Osteocyte (in vitro differentiated cells): ENCODE results near the gene FUOM. TPM values are rescaled to one million over a fixed set of nuclear protein-coding genes. Genes with fewer than 3 reads are reported as not detected.

Experiments used
- DNase-seq: peaks from one replicate; pipeline ENCODE4 v3.0.0; 2021; ENCODE audit warnings: mixed read lengths; ENCODE audit not compliant: unreplicated experiment; ENCODE audit errors: extremely low spot score
- H3K27ac Mint-ChIP-seq: one replicate; pipeline ENCODE4 v1.8.0; 2021; ENCODE audit warnings: mild to moderate bottlenecking, mixed read lengths; ENCODE audit not compliant: unreplicated experiment
- H3K27me3 Mint-ChIP-seq: one replicate; pipeline ENCODE4 v1.8.0; 2021; ENCODE audit warnings: mixed read lengths; ENCODE audit not compliant: unreplicated experiment
- H3K36me3 Mint-ChIP-seq: one replicate; pipeline ENCODE4 v1.8.0; 2021; ENCODE audit warnings: mixed read lengths; ENCODE audit not compliant: unreplicated experiment
- H3K4me1 Mint-ChIP-seq: one replicate; pipeline ENCODE4 v1.8.0; 2021; ENCODE audit warnings: mixed read lengths; ENCODE audit not compliant: unreplicated experiment
- H3K4me3 Mint-ChIP-seq: one replicate; pipeline ENCODE4 v1.8.0; 2021; ENCODE audit warnings: mild to moderate bottlenecking, moderate library complexity, mixed read lengths; ENCODE audit not compliant: unreplicated experiment
- H3K9me3 Mint-ChIP-seq: one replicate; pipeline ENCODE4 v1.8.0; 2021; ENCODE audit warnings: mixed read lengths; ENCODE audit not compliant: unreplicated experiment
- total RNA-seq: library from RNA; stranded (reverse); gene quantifications from 2 replicates; pipeline ENCODE4 v1.2.1, GENCODE V29; 2021
- TF ChIP-seq, protein P1 (sequence below): fragments of 200-600 bp; sonication (generic); IDR thresholded peaks from 2 replicates; pipeline ENCODE4 v1.5.0; 2021; ENCODE audit warnings: antibody characterized with exemption, mild to moderate bottlenecking, moderate library complexity

Gene FUOM
- total RNA-seq, 1 donor from 2014 or later = 24.0 TPM

GRCh38 chr10:133353988-133354605 is 3.7 kb downstream of the FUOM start:
- Mint-ChIP-seq H3K4me1 (no peaks in the 10 kb centered on the region), H3K36me3 (peaks cover 1% of the 10 kb centered on the region), H3K27me3 (no peaks in the 10 kb centered on the region), H3K4me3 (no peak overlapping the region), H3K9me3 (no peaks in the 10 kb centered on the region), H3K27ac (no peak overlapping the region)
- no peak for DNase-seq
- TF ChIP-seq, protein P1, sequence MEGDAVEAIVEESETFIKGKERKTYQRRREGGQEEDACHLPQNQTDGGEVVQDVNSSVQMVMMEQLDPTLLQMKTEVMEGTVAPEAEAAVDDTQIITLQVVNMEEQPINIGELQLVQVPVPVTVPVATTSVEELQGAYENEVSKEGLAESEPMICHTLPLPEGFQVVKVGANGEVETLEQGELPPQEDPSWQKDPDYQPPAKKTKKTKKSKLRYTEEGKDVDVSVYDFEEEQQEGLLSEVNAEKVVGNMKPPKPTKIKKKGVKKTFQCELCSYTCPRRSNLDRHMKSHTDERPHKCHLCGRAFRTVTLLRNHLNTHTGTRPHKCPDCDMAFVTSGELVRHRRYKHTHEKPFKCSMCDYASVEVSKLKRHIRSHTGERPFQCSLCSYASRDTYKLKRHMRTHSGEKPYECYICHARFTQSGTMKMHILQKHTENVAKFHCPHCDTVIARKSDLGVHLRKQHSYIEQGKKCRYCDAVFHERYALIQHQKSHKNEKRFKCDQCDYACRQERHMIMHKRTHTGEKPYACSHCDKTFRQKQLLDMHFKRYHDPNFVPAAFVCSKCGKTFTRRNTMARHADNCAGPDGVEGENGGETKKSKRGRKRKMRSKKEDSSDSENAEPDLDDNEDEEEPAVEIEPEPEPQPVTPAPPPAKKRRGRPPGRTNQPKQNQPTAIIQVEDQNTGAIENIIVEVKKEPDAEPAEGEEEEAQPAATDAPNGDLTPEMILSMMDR = no peak

DNA sequence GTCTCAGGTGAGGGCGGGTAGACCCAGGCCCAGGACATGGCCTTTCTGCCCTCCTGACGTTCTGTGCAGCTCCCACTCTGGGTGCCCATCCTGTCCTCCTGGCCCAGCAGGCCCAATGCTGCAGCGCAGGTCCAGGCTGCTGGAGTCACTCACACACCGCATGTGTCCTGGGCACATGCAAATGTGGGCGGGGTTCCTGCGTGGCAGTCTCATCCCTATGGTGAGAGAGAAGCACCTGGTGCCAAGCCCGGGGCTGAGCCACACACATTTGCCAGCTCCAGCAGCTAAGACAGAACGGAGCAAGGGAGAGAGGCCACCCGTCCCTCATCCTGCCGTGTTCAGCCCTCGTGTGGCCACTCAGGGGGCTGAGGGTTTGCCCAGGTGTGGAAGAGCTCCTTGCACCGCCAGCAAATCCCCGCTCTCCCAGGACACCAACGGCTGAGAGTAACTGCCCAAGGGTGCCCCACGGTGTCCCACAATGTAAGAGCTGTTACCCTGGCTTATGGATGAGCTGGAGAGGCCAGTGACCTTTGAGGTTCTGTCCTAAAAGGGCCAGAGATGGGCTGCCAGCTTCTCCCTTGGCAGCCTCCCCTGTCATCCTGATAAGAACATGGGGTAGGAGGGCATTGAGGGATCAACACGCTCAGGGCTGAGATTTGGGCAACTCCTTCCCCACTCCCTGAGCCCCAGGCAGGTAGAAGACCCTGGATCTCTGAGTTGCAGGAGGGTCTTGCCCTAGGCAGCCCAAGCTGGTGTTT is 4.4 kb downstream of the FUOM start:
- no peak overlapping the region for H3K4me3 Mint-ChIP-seq
- H3K27ac Mint-ChIP-seq = no peak overlapping the region
- H3K27me3 Mint-ChIP-seq = no peaks in the 10 kb centered on the region
- no peak for DNase-seq
- H3K9me3 Mint-ChIP-seq = no peaks in the 10 kb centered on the region
- H3K36me3 Mint-ChIP-seq = peaks cover 1% of the 10 kb centered on the region
- TF ChIP-seq, protein P1 = no peak
- no peaks in the 10 kb centered on the region for H3K4me1 Mint-ChIP-seq

GRCh38 chr10:133351408-133352318 is 6.2 kb downstream of the FUOM start:
- no peaks in the 10 kb centered on the region for H3K9me3 Mint-ChIP-seq
- no peak for DNase-seq

DNA sequence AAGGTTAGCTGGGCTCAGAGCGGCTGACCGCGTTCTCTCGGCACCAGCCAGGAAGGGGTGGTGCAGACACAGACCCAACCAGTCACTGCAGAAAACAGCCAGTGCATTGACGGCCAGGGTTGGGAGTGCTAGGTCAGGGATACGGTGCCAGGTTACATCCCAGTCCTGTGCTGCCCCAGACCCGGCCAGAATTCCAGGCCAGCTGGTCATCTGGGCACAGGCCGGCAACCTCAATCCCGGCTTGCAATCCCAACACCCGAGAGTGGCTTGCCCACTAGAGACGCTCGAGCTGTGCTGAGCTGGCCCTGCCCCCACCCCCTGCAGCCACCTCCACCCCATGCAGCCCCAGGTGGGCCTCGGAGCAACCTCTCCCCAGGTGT is 6.9 kb downstream of the FUOM start:
- Mint-ChIP-seq H3K4me1 (no peaks in the 10 kb centered on the region), H3K9me3 (no peaks in the 10 kb centered on the region), H3K36me3 (no peaks in the 10 kb centered on the region), H3K27me3 (no peaks in the 10 kb centered on the region), H3K27ac (no peak overlapping the region), H3K4me3 (no peak overlapping the region)
- no peak for DNase-seq
- TF ChIP-seq, protein P1 = no peak

More at GRCh38 chr10:133351408-133352318, 6.2 kb downstream of the FUOM start:
- Mint-ChIP-seq H3K4me1 (no peaks in the 10 kb centered on the region), H3K36me3 (peaks cover 1% of the 10 kb centered on the region), H3K27ac (no peak overlapping the region), H3K4me3 (no peak overlapping the region), H3K27me3 (no peaks in the 10 kb centered on the region)
- TF ChIP-seq, protein P1 = no peak
